GM19193 (cell line): ENCODE results near the gene PRKG1.

Experiments used
- POLR2A ChIP-seq: IDR thresholded peaks from 4 replicates; pipeline ENCODE4 v1.6.1; 2011; ENCODE audit not compliant: insufficient read depth, insufficient read length; ENCODE audit errors: extremely low read depth

The PRKG1 gene

DNA sequence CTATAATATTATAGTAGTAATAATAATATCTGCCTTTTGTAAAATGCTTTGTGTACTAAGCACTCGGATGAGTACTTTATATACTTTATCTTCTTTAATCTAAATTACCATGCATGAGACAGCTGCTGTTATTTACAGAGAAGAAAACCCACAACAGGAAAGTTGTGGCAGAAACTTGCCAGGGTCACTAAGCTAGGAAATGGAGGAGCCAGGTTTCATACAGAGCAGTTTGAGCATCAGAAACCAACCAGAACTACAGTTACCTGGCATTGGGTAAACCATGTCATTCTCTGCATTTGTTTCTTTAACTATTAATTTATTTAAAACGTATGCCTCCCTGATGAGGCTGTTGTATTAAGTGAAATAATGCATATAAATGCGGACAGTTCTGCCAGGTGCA is 495.2 kb downstream of the PRKG1 start:
- TF ChIP-seq POLR2A: no peak

DNA sequence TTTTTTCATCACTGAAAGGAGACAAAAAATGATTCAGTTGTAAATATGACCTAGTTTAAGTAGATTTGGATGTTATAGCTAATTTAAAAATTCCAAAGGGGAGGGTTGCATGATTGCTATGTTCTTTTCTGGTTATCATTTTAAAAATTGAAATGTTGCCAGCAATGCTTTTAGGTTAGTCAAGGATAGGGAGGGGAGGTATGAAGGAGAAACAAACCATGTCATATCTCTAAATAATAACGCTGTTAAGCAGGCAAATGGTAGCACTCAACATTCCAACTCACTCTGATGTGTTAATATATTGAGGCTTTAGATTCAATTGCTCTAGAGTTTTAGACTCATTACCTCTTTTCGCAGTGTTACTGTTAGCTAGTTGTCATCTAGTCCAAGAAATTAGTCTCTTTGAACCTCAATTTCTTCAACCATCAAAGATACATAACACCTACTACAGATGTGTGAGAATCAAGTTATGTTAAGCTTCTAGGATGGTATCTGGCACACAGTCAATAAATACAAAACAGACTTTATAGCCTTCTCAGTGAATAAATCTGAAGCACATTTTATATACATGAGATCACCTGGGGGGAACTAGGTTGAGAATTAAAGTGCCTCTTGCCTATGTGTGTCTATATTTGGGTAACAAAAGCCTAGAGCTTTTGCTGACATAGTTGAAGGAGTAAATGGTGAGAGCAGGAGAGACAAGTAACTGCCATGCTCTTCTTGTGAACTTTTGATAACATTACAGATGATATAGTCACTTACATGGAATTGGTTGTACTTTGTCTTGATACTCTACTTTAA is 500.2 kb downstream of the PRKG1 start:
- TF ChIP-seq POLR2A: no peak

DNA sequence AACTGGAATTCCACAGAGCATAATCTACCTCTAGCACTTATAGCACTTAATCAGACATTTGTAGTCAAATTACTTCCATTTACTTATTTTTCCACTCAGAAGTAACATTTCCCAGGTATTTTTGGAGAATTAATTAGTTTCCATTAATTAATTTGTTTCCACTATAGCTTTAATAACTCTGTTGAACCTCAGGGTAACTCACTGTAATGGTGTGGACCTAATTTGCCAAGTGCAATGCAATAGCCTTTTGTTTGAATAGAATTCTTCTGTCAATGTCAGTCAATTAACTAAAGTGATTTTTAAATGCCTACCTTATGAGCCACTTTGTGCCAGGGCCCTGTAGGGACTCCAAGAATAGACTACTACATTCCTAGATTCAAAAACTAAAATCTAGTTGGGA is 509.7 kb downstream of the PRKG1 start:
- TF ChIP-seq POLR2A: no peak

DNA sequence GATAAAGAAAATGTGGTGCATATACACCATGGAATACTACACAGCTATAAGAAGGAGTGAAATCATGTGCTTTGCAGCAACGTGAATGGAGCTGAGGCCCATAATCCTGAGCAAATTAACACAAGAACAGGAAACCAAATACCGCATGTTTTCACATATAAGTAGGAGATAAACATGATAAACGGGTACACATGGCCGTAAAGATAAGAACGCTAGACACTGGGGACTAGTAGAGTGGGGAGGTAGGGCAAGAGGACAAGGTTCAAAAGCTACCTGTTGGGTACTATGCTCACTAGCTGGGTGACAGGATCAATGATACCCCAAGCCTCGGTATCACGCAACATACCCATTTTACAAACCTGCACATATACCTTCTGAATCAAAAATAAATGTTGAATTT is 511.5 kb downstream of the PRKG1 start:
- TF ChIP-seq POLR2A: no peak

DNA sequence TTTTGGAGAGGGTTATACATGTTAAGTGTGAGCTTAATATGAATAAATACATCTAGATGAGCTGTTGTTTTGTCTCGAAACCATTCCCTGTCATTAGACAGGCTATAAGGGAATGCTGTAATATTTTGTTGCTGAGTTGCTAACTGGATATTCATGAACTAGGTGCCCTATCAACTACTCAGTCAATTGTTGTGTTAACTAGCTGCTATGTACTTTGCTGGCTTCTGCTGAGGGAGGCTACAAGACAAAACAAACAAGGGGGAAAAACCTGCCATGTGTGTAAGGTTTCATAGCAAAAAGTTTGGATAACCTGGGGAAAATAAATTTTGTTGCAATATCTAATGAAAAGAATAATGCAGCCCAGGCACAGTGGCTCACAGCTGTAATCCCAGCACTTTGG is 514.7 kb downstream of the PRKG1 start:
- no peak for TF ChIP-seq POLR2A

DNA sequence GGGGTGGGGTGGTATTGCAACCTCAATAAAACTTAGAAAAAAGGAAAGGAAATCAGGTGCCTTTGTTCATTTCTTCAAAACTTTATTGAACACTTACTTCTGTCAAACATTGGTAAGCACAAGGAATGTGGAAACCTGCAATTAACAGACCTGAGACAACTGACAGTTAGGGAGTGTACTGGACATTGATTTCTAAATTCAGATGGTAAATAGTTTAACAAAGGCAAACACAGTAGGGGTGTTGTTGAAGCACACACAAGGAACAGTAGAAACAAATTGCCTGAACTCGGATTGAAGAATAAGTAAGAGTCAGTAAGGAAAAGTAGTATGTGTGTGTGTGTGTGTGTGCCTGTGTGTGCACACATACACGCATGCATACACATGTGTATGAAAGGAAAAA is 516.5 kb downstream of the PRKG1 start:
- TF ChIP-seq POLR2A: no peak

DNA sequence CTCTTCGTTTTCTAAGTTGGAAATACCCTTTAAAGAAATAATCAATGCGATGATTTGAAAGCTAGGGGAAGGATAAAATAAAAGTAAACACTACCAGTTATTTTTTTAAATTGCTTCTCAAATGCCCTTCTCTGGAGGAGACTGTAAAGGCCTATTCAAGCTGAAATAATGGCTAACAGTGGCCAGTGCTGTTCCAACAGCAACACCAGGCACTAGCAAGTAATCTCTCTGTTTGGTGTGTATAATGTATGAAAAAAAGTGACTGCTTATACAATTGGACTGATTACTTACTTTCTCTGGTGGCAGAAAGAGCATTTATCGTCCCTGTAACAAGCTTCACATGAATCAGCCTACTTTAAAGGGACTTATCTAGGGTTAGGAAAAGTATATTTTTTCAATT is 522.4 kb downstream of the PRKG1 start:
- no peak for TF ChIP-seq POLR2A

DNA sequence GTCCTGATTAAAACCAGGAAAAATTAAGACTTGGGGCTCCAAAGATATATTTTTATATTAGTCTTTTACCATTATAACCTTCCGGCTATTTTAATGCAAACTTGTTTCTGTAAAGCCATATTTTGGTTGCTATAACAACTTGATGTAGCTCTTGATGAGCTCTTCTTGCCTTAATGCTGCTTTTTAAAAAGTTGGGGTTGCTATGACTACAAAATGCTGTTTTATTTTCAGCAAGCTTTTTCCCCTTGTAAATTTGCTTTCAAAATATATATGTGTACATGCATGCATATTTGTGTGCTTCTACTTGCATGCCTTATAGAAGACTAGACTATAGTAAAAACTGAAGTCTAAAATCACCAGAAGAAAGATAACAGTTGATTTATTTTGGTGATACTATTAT is 525.4 kb downstream of the PRKG1 start:
- no peak for TF ChIP-seq POLR2A

DNA sequence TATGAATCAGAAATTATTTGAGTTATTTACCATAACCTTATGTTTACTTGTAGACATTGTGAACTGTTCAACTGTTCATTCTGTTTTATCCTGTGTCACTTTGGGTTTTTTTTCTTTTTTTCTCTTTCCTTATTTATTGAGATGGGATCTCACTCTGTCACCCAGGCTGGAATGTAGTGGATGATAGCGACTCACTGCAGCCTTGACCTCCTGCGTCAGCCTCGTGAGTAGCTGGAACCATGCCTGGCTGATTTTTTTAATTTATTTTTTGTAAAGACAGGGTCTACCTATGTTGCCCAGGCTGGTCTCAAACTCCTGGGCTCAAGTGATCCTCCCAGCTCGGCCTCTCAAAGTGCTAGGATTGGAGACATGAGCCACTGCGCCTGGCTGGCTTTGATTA is 528.0 kb downstream of the PRKG1 start:
- no peak for TF ChIP-seq POLR2A

DNA sequence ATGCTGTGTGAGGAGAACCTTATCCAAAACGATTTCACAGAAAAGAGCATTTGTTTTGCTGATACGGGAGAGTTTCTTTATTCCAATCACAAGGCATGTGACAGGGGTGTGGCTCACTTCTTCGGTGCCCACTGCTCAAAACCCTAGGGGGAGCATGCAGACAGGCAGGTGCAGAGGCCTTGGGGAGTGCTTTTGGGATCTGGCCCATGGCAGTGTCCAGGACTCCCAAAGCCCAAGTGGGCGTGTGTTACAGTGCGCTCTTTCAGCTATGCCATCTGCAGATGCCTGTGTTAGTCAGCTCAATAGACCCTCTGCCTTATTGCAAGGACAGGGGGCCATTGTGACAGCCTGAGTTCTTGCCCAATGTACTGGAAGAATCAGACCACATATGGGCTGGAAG is 530.3 kb downstream of the PRKG1 start:
- TF ChIP-seq POLR2A: no peak

DNA sequence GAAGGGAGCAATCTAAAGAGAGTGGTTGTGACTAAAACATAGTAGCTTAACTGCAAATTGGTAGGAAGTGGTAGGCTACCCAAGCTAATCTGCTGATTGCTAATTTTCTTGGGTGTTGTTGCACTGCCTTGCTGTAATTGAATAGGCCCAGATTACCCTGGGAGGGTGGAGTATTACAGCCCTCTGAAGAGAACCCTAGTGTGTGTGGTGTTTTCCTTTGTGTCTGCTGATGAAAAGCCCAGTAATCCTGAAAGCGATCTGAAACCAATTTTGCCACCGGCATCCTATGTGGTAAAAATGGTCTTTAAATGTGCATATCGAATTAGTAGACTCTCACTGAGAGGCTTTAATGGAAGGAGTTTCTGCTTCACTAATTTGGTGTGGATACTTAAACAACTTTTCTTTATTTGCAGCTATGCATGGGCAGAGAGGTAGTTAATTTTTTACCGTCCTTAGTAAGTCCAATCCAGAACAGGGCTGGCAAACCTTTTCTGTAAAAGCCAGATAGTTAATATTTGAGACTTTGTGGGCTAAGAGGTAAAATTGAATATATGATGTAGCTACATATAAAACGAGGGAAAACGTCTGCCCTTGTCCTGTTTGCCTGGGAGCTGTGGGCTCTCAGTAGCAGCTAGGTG is 532.7 kb downstream of the PRKG1 start:
- TF ChIP-seq POLR2A: no peak

DNA sequence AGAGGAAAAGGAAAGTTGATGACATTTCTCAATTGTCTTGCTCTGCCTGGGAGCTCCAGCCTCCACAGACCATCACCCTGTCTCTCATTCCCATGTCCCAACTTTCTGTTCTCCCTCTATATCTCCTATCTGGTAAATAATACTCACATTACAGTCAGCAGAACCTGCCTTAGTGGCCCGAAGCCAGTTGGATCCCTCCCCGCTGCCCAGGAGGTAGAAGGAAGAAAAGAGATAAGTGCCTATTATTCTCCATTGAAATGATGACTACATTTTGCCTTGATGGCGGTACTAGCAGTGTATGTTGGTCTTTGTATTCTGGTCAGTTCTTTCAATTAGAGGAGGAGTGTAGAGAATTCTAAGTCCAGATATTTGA is 533.2 kb downstream of the PRKG1 start:
- TF ChIP-seq POLR2A: no peak

DNA sequence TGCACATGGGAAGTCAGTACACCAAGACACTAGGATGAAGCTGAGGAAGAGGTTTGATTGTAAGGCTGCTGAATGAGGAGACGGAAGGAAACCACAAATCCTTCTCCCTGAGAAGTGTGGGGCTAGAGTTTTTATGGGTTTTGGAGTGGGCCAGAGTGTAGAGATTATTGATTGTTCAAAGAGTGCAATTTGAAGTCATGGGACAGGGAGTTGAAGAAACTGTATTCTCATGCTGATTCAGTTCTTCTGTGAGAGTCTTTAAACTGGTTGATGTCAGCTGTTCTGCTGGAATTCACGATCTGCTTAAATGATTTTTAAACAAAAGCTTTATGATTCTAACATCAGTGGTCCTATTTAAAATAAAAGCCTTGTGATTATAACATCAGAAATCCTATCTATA is 533.9 kb downstream of the PRKG1 start:
- no peak for TF ChIP-seq POLR2A

DNA sequence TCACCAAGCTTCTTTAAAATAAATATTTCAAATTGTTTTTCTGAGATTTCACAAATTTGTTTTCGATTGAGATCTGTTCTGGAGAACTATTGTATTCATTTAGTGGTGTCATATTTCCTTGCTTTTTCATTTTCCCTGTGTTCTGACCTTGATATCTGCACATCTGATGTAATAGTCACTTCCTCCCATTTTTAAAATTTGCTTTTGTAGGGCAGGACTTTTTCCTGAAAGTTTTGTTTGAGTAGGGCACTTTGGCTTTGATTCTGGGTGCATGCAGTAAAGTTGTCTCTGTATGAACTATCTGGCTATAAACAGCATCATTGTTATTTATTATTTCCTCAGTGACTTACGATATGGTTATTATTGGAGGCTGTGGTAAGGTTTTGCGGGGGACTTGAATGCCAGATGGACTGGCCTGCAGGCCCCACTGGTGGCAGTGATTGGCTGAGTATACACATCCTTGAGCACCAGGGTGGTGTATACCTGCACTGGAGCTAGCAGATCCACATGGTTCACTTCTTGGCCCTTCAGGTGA is 541.5 kb downstream of the PRKG1 start:
- TF ChIP-seq POLR2A: no peak

DNA sequence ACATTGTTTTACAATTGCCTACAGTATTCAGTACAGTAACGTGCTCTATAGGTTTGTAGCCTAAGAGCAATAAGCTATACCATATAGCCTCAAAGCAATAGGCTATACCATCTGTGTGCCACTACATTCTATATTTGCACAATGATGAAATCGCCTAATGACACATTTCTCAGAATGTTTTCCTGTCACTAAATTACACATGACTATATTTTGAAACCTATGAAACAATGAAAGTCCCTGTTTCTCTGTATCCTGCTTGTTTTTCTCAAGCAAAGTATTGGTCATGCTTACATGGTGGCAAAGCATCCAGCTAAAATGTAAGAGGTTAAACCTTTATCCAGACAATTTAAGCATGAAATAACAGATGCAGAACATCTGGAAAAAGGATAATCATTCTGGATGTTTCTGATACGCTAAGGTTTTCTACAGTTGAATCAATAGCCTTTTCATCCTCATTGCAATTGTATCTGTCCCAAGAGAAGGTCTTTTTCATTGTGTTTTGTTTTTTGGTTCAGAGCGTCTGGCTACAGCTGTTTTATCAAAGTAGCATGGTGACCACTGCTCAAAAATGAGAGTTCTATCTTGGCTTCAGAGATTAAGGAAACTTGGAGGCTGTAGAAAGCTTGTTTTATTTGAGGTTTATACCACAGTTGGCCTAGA is 543.4 kb downstream of the PRKG1 start:
- no peak for TF ChIP-seq POLR2A

DNA sequence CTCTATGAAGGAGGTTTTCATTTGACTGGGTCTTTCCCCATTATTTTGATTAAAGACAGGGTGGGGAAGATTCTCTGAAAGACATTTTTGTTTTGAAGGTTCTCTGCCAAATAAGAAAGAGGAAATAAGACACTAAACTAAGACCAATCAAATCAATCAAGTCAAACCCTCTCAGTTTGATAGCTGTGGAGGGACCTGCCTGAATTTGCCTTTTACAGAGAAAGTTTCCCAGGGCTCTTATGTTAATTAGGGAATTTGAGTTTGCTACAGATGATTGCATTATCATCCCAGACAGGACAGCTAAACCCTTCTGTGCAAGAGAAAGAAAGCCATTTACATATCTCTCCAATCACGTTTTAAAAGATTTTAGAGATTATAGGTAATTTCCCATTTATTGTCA is 545.1 kb downstream of the PRKG1 start:
- no peak for TF ChIP-seq POLR2A
